Hindlimb muscle (tissue), 1 donor: ENCODE results near the gene TRIM9. TPM values are rescaled to one million over a fixed set of nuclear protein-coding genes. Genes with fewer than 3 reads are reported as not detected.
"Not testable (repeated sequence)": the region's sequence is repeated elsewhere in the genome, so short reads cannot be mapped to it uniquely, and the experiment has no call there.

Source experiments
- DNase-seq: peaks from one replicate; pipeline ENCODE4 v3.0.0-alpha.2; 2013
- polyA plus RNA-seq: library from polyadenylated mRNA; unstranded; fragments of 120-200 nt; gene quantifications from one replicate; pipeline ENCODE4 v1.2.1, GENCODE V29; 2013; ENCODE audit not compliant: insufficient read length

TRIM9 gene
- polyA plus RNA-seq, 1 donor: 2.0 TPM

- peak; percentile 67 for DNase-seq
Observed at GRCh38 chr14:50961605-50962221, 133.2 kb downstream of the TRIM9 start.

DNA sequence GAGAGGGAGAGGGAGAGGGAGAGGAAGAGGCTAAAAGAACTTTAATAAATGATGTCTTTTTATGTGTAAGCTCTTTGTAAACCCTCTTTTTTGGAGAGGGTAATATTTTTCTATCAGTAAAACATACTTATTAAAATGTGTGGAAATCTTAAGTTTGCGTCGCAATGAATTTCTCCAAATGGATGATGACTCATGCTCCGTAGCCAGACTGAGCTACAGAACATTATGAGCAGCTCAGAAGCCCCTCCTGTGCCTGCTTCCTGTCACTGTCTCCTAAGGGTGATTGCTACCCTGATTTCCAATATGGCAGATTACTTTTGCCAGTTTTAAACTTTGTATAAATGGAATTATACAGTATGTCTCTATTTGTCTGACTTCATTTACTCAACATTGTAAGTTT, 137.6 kb downstream of the TRIM9 start:
- no peak for DNase-seq

DNA sequence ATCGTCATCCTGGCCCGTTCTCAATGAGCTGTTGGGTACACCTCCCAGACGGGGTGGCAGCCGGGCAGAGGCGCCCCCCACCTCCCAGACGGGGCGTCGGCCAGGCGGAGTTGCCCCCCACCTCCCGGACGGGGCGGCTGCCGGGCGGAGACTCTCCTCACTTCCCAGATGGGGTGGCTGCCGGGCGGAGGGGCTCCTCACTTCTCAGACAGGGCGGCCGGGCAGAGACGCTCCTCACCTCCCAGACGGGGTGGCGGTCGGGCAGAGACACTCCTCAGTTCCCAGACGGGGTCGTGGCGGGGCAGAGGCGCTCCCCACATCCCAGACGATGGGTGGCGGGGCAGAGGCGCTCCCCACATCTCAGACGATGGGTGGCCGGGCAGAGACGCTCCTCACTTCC, 138.5 kb downstream of the TRIM9 start:
- not testable (repeated sequence) for DNase-seq

DNA sequence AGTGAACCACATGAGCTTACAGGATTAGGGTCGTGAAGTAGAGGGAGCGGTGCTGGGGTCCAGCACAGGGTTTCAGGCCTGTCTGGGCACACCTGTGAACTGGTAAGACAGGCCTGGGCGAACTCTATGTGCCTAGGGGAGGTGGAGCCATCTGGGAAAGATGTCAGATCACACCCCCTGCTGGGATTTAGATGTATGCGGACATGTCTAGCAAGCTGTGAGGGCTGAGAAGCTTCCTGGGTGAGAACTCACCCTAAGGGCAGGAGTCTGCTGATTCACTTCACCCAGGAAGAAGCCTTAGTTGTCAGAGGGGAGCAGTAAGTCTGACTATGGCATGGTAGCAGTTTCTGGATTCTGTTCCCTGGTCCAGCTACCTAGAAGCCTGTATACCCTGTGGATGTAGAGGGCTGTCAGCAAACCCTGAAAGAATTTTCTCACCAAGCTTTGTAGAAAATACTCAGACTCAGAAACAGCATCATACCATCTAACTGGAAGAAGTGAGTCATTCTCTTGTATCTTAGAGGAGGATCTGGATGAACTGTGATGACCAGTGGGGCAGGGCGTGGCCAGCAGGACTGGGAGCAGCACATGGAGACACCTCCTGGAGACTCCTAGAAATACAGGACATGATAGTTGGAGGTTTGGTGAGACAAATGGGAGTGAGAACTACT, 139.4 kb downstream of the TRIM9 start:
- peak; percentile 37 for DNase-seq

GRCh38 chr14:50954811-50955372, 140.0 kb downstream of the TRIM9 start:
- no peak for DNase-seq

- DNase-seq: no peak
Observed at GRCh38 chr14:50953502-50953901, 141.4 kb downstream of the TRIM9 start.

- no peak for DNase-seq
Observed at GRCh38 chr14:50951032-50951431, 143.9 kb downstream of the TRIM9 start.

GRCh38 chr14:50948205-50948604, 146.7 kb downstream of the TRIM9 start:
- DNase-seq: no peak

GRCh38 chr14:50947446-50947845, 147.5 kb downstream of the TRIM9 start:
- no peak for DNase-seq

DNA sequence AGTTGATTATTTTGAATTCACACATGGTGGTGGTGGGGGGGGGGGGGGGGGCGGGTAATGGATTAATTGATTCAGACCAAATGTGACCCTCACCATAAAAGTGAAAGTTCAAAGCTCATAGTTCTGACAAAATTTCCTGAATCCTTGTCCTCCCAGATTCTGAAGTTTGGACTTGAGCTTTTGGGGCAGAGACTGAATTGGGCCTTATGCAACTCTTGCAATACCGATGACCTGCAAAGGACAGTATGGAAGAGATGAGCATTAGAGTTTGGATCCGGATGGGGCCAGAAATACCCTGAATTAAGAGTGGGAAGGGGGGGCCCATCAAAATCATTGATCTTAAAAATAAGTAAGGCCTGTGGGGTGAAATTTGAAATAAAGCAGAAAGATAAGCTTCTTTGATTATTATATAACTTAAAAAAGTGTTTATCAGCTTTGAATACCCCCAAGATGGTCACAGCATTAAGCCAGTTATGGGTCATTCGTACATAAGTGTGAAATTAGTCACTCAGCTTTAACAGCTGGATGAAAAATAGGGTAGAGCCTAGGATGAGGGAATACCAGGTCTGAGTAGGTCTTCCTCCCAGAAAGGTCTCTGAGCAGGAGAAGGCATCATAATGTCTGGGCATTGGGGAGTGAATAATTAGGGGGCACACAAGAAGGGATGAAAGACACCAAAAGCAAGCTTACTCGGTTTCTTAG, 148.5 kb downstream of the TRIM9 start:
- no peak for DNase-seq

GRCh38 chr14:50944647-50945413, 150.1 kb downstream of the TRIM9 start:
- peak; percentile 51 for DNase-seq

GRCh38 chr14:50943943-50944646, 150.8 kb downstream of the TRIM9 start, which contains the start of gene PYGL:
Gene PYGL (minus strand): TSS chr14:50944483. CDS start chr14:50944403, 80 bp downstream.
- DNase-seq: peak; percentile 74

DNA sequence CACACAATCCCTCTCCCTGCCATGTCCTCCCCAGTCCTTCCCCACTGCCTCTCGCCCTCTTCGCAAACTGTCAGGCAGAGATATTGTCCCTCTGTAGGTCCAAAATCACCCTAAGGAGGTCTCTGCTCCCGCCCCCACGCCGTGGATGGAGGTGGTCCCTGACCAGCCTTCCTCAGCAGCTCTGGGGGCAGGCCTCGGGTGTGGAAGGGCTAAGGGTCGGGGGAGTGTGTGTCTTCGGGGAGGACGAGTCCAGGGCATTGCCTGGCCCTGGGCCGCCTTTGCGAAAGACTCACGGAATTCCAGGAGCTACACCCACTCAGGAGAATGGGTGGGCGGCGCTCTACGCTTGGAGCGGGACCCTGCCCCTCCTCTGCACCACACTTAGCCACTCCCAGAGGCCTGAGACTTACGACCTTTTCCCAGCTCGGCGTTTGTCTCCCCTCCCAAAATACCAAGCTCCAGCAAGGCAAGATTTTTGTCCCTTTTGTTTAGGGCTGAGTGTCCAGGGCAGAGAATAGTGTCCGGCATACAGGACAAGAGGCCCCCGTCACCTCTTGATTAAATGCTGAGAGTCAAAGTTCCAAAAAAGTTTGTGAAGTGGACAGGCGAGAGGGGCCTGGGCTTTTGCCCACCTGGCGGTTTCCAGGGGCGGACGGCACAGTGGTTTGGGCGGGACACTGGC, 151.5 kb downstream of the TRIM9 start:
- DNase-seq: peak; percentile 40

DNA sequence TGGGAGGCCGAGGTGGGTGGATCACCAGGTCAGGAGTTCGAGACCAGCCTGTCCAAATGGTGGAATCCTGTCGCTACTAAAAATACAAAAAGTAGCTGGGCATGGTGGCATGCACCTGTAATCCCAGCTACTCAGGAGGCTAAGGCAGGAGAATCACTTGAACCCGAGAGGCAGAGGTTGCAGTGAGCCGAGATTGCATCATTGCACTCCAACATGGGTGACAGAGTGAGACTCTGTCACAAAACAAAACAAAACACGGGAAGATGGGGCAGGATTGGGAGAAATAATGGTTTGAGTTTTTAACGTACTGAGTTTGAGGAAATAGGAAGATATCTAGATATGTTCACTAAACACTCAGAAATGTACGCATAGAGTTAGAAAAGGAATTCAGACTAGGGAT, 153.3 kb downstream of the TRIM9 start:
- not testable (repeated sequence) for DNase-seq

DNA sequence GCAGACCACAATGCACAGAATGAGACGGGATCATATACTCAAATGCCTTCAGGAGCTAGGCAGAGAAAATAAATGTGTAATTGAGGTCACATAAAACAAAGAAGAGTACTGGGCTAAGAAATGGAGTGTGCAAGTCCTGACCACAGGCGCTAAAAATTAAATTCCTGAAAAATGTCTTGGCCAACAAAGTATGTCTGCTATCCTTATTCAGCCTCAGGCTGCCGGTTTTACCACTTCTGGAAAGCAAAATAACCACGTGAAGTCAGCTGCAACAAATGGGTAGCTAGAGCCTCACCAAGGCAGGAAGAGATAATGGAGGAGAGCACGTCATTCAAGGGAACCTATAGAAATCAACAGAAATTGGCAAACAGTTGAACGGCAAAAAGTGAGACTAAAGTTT, 153.8 kb downstream of the TRIM9 start:
- no peak for DNase-seq

GRCh38 chr14:50937800-50938199, 157.1 kb downstream of the TRIM9 start:
- DNase-seq: no peak

DNA sequence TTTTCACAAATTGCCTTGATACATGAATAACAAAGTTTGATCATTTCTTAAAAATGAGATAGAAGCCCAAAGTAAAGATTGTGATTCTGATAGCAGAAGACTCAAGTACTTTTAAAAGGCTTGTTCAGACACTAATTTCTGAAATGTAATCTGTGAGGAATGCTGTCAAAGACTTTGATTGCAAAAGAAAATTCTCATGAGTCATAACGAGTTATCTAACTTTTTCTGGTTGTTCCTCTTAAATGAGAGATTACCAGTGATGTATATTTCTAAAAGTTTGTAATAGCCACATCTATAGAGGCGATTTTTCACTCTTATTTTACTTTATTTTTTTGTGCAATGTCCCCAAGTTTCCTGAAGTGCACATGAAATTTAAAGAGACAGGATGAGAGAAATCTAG, 157.6 kb downstream of the TRIM9 start:
- no peak for DNase-seq

GRCh38 chr14:50936882-50937281, 158.0 kb downstream of the TRIM9 start:
- no peak for DNase-seq

DNA sequence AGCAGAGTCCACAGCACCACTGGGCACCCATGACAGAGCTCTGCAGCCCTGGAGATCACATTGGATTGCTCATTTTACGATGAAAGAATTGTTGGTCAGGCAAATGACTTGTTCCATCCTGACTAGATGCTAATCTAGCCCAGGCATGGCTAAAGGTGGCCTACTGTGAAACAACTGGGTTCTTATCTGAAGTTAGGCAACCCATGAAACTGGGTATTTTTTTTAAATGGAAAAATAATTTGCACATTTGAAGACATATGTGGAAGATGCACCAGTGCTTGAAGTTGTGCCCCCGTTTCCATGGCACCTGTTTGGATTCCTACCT, 158.9 kb downstream of the TRIM9 start:
- no peak for DNase-seq

DNA sequence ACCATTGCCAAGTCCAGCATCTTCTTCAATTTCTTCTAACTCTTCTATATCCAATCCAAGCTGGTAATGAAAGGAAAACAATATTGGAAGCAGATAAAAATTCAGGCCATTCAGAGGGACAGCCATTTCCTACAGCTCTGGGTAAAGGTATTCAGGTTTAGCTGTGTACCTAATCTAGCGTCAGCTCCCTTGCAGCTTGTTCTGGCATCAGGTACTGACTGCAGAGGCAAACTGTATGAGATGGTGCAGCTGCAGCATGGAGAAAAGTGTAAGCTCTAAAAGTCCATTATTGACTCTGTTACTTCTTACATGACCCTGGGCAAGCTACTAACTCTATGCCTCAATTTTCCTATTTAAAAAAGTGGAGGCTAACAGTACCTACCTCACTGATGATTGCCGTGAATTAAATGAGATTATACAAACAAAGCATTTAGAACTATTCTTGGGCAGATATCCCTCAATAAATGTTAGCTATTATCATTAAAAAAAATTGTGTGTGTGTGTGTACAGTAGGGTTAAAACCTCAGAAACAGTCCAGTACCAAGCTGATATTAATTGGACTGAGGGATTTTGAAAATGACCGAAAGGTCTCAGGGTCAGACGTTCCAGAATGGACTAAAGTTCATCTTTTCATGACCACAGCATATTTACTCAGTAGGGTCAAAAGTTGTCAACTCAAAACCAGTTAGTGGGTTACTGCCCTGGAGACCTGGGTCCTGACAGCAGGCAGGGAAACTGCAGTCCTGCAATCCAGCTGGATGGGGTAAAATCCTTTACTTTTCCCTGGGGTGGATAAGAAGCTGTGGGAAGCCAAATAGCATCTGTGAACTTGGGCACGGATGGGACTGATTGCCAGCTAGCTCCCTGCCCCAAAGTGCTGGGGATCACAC, 159.5 kb downstream of the TRIM9 start:
- DNase-seq: no peak
